ENCODE results near the gene SUSD2.
"Not testable (repeated sequence)": the region's sequence is repeated elsewhere in the genome, so short reads cannot be mapped to it uniquely, and the experiment has no call there.

- TF ChIP-seq CTCF (conservative IDR thresholded peaks at IDR 0.05); ZFX (IDR thresholded peaks at IDR 0.05): not testable (repeated sequence)
Observed at GRCh38 chr22:24206460-24207263, 25.4 kb downstream of the SUSD2 start.
